MM.1S (cell line): ENCODE measurements around the gene MIS12.

Experiments
- DNase-seq: peaks from one replicate; pipeline ENCODE4 v3.0.0-alpha.2; 2015
- H2AFZ ChIP-seq: fragments of 300-600 bp; sonication (generic); 2 replicates; pipeline ENCODE4 v1.6.0; 2016; ENCODE audit warnings: antibody characterized with exemption, low read length
- H3F3A ChIP-seq: fragments of 300-600 bp; sonication (generic); 2 replicates; pipeline ENCODE4 v1.6.1; 2016; ENCODE audit warnings: mild to moderate bottlenecking, antibody characterized with exemption, low read length, moderate library complexity, mixed read lengths; ENCODE audit not compliant: insufficient read depth
- H3K27ac ChIP-seq: fragments of 300-600 bp; sonication (generic); 2 replicates; pipeline ENCODE4 v1.5.1; 2016; ENCODE audit warnings: mild to moderate bottlenecking, low read length
- H3K27me3 ChIP-seq: fragments of 300-600 bp; sonication (generic); replicated peaks from 2 replicates; pipeline ENCODE4 v1.6.0; 2016; ENCODE audit warnings: low read length; ENCODE audit not compliant: insufficient read depth
- H3K36me3 ChIP-seq: fragments of 300-600 bp; sonication (generic); replicated peaks from 2 replicates; pipeline ENCODE4 v1.6.1; 2016; ENCODE audit warnings: mild to moderate bottlenecking, low read length, mixed read lengths; ENCODE audit not compliant: insufficient read depth
- H3K4me1 ChIP-seq: fragments of 300-600 bp; sonication (generic); 2 replicates; pipeline ENCODE4 v1.6.1; 2016; ENCODE audit warnings: low read length, mixed read lengths
- H3K4me2 ChIP-seq: fragments of 300-600 bp; sonication (generic); 2 replicates; pipeline ENCODE4 v1.6.0; 2016; ENCODE audit warnings: low read depth, low read length
- H3K4me3 ChIP-seq: fragments of 300-600 bp; sonication (generic); 2 replicates; pipeline ENCODE4 v1.5.1; 2016; ENCODE audit warnings: low read length, mixed read lengths
- H3K79me2 ChIP-seq: fragments of 300-600 bp; sonication (generic); 2 replicates; pipeline ENCODE4 v1.6.1; 2016; ENCODE audit warnings: mixed run types, low read length, mixed read lengths
- H3K9ac ChIP-seq: fragments of 300-600 bp; sonication (generic); 2 replicates; pipeline ENCODE4 v1.6.1; 2016; ENCODE audit warnings: low read length, mixed read lengths
- H3K9me2 ChIP-seq: fragments of 300-600 bp; sonication (generic); replicated peaks from 2 replicates; pipeline ENCODE4 v1.6.1; 2016; ENCODE audit warnings: mild to moderate bottlenecking, low read length, mixed read lengths; ENCODE audit not compliant: insufficient read depth
- H3K9me3 ChIP-seq: fragments of 300-600 bp; sonication (generic); replicated peaks from 2 replicates; pipeline ENCODE4 v1.6.1; 2016; ENCODE audit warnings: mild to moderate bottlenecking, low read length, mixed read lengths; ENCODE audit not compliant: insufficient read depth
- H4K20me1 ChIP-seq: fragments of 300-600 bp; sonication (generic); 2 replicates; pipeline ENCODE4 v1.6.1; 2016; ENCODE audit warnings: mild to moderate bottlenecking, low read length, moderate library complexity, mixed read lengths; ENCODE audit not compliant: insufficient read depth
- CTCF ChIP-seq: fragments of 300-600 bp; sonication (generic); IDR thresholded peaks from 2 replicates; pipeline ENCODE4 v1.5.1; 2016; ENCODE audit warnings: antibody characterized with exemption, low read length, mixed read lengths
- EZH2 ChIP-seq: fragments of 300-600 bp; sonication (generic); optimal IDR thresholded peaks from 2 replicates; pipeline ENCODE3; 2017; ENCODE audit warnings: low read depth, mild to moderate bottlenecking, antibody characterized with exemption, low read length, mixed read lengths
- EZH2phosphoT487 ChIP-seq: fragments of 300-600 bp; sonication (generic); IDR thresholded peaks from 2 replicates; pipeline ENCODE4 v1.6.1; 2018; ENCODE audit warnings: antibody characterized with exemption, low read length

The MIS12 gene

GRCh38 chr17:5446786-5447185, 39.6 kb upstream of the MIS12 start:
- TF ChIP-seq EZH2phosphoT487: no peak
- TF ChIP-seq CTCF: no peak
- TF ChIP-seq EZH2: no peak
- DNase-seq: no peak
- no peaks in the 10 kb centered on the region for H3F3A ChIP-seq
- no peaks in the 10 kb centered on the region for H3K9me2 ChIP-seq
- H3K27ac ChIP-seq: no peak overlapping the region
- no peaks in the 10 kb centered on the region for H3K27me3 ChIP-seq
- no peaks in the 10 kb centered on the region for H3K9me3 ChIP-seq
- H3K9ac ChIP-seq: no peak overlapping the region
- H2AFZ ChIP-seq: no peak overlapping the region
- H3K4me1 ChIP-seq: no peaks in the 10 kb centered on the region
- no peak overlapping the region for H3K4me3 ChIP-seq
- H3K4me2 ChIP-seq: no peak overlapping the region
- peaks cover 8% of the 10 kb centered on the region for H3K36me3 ChIP-seq
- peaks cover 6% of the 10 kb centered on the region; the same call in 1 of the 2 replicates for H3K79me2 ChIP-seq
- H4K20me1 ChIP-seq: no peaks in the 10 kb centered on the region

- H3K9ac ChIP-seq: no peak overlapping the region
- TF ChIP-seq EZH2phosphoT487 (no peak), CTCF (no peak), EZH2 (no peak)
- H3K27ac ChIP-seq: no peak overlapping the region
- peaks cover 67% of the 10 kb centered on the region for H3K79me2 ChIP-seq
- H4K20me1 ChIP-seq: no peaks in the 10 kb centered on the region; the same call in 1 of the 2 replicates
- no peaks in the 10 kb centered on the region for H3K27me3 ChIP-seq
- H3K4me1 ChIP-seq: peaks cover 8% of the 10 kb centered on the region; the same call in 1 of the 2 replicates
- H3K36me3 ChIP-seq: no peaks in the 10 kb centered on the region
- no peak overlapping the region for H2AFZ ChIP-seq
- no peaks in the 10 kb centered on the region for H3K9me3 ChIP-seq
- no peak overlapping the region for H3K4me2 ChIP-seq
- no peak overlapping the region for H3K4me3 ChIP-seq
- H3F3A ChIP-seq: peaks cover 2% of the 10 kb centered on the region; the same call in 1 of the 2 replicates
- no peak for DNase-seq
- H3K9me2 ChIP-seq: no peaks in the 10 kb centered on the region
Measured at GRCh38 chr17:5464717-5465507, 21.5 kb upstream of the MIS12 start.

GRCh38 chr17:5466295-5466694, 20.1 kb upstream of the MIS12 start:
- Histone ChIP-seq H3K9me2 (no peaks in the 10 kb centered on the region), H3K27ac (no peak overlapping the region), H2AFZ (no peak overlapping the region), H3K27me3 (no peaks in the 10 kb centered on the region), H3K4me3 (no peak overlapping the region), H3K9ac (no peak overlapping the region), H3K4me1 (peaks cover 8% of the 10 kb centered on the region; the same call in 1 of the 2 replicates), H3K9me3 (no peaks in the 10 kb centered on the region), H3F3A (peaks cover 7% of the 10 kb centered on the region; the same call in 1 of the 2 replicates), H3K79me2 (peaks cover 67% of the 10 kb centered on the region), H3K36me3 (no peaks in the 10 kb centered on the region), H4K20me1 (no peaks in the 10 kb centered on the region; the same call in 1 of the 2 replicates), H3K4me2 (peak overlapping the region; percentile 82; the same call in 1 of the 2 replicates)
- no peak for DNase-seq
- TF ChIP-seq CTCF (no peak), EZH2 (no peak), EZH2phosphoT487 (no peak)
